T-cell (primary cell): ENCODE results near the gene PIK3R2. TPM values are rescaled to one million over a fixed set of nuclear protein-coding genes. Genes with fewer than 3 reads are reported as not detected.

Experiments
- ATAC-seq, 4 experiments: fragments of 200-7000 bp in 3 of 4; fragments of 150-1000 bp in 1 of 4; cut with Tn5 transposase; replicated peaks in 1 of 4; 1 replicate in 3 of 4; 2 replicates in 1 of 4; pipeline ENCODE4 v1.10.0; 2021; ENCODE audit warnings: moderate library complexity in 3 of 4, mild to moderate bottlenecking in 2 of 4, moderate number of reproducible peaks in 1 of 4
- CTCF ChIA-PET, 2 donors: fragments of 300-600 bp; sonication (Branson Sonifier 250); formaldehyde crosslinking; loops; one replicate each; lab custom pipeline; 2022; ENCODE audit warnings: antibody characterized with exemption in 2 of 2; lab: Charles Lee
- POLR2A ChIA-PET, 2 donors: fragments of 300-600 bp; sonication (Branson Sonifier 250); formaldehyde crosslinking; loops; one replicate each; lab custom pipeline; 2022; ENCODE audit warnings: antibody characterized with exemption in 2 of 2; lab: Charles Lee
- DNase-seq, 35 experiments: peaks; one replicate each; pipeline versions ENCODE4 v3.0.0 to v3.0.0-alpha.2; 2013 to 2023
- H3K27ac ChIP-seq: one replicate; pipeline ENCODE4 v1.5.1; 2013; ENCODE audit warnings: low read length
- H3K27me3 ChIP-seq, 2 experiments: replicated peaks in 1 of 2; 1 replicate in 1 of 2; 2 replicates in 1 of 2; pipeline versions ENCODE4 v1.6.1 to v1.7.0; 2013; ENCODE audit warnings: low read length in 1 of 2, mixed read lengths in 1 of 2; ENCODE audit not compliant: control insufficient read depth in 2 of 2, insufficient read depth in 2 of 2; ENCODE audit errors: extremely low read depth in 1 of 2
- H3K36me3 ChIP-seq, 2 donors: 1 replicate in 1 of 2; 2 replicates in 1 of 2; pipeline versions ENCODE4 v1.6.1 to v1.7.0; 2013; ENCODE audit warnings: low read length in 1 of 2; ENCODE audit not compliant: control insufficient read depth in 2 of 2, insufficient read depth in 1 of 2; ENCODE audit errors: extremely low read depth in 1 of 2
- H3K4me1 ChIP-seq, 2 experiments: 1 replicate in 1 of 2; 2 replicates in 1 of 2; pipeline versions ENCODE4 v1.6.1 to v1.7.0; 2013; ENCODE audit warnings: low read length in 2 of 2, mixed read lengths in 1 of 2; ENCODE audit not compliant: insufficient read depth in 2 of 2, control insufficient read depth in 1 of 2; ENCODE audit errors: extremely low read depth in 1 of 2
- H3K4me3 ChIP-seq, 2 donors: 1 replicate in 1 of 2; 2 replicates in 1 of 2; pipeline versions ENCODE4 v1.5.1 to v1.7.0; 2013; ENCODE audit warnings: mild to moderate bottlenecking in 2 of 2, low read length in 1 of 2, moderate library complexity in 1 of 2; ENCODE audit not compliant: control insufficient read depth in 1 of 2; ENCODE audit errors: extremely low read depth in 1 of 2
- H3K9me3 ChIP-seq: 2 replicates; pipeline ENCODE4 v1.7.0; 2013
- H3K27ac Mint-ChIP-seq, 2 donors: one replicate each; pipeline ENCODE4 v1.8.0; 2020 to 2021; ENCODE audit warnings: mild to moderate bottlenecking in 2 of 2, mixed read lengths in 2 of 2
- H3K27me3 Mint-ChIP-seq, 2 donors: one replicate each; pipeline ENCODE4 v1.8.0; 2021 to 2022; ENCODE audit warnings: mixed read lengths in 2 of 2
- H3K36me3 Mint-ChIP-seq: one replicate; pipeline ENCODE4 v1.8.0; 2021; ENCODE audit warnings: mixed read lengths
- H3K4me1 Mint-ChIP-seq, 3 donors: one replicate each; pipeline ENCODE4 v1.8.0; 2020 to 2022; ENCODE audit warnings: mixed read lengths in 3 of 3, mild to moderate bottlenecking in 1 of 3
- H3K4me3 Mint-ChIP-seq, 3 donors: one replicate each; pipeline ENCODE4 v1.8.0; 2020 to 2022; ENCODE audit warnings: mild to moderate bottlenecking in 3 of 3, mixed read lengths in 3 of 3, moderate library complexity in 3 of 3
- H3K9me3 Mint-ChIP-seq, 3 donors: one replicate each; pipeline ENCODE4 v1.8.0; 2020 to 2022; ENCODE audit warnings: mixed read lengths in 3 of 3
- WGBS: methylation state at CpG from one replicate; pipeline ENCODE4 v1.1.5; 2013; ENCODE audit warnings: missing lambda C conversion rate; ENCODE audit not compliant: insufficient coverage; 5-methylcytosine and 5-hydroxymethylcytosine counted together
- total RNA-seq, 35 experiments: library from RNA in 6 of 35; stranded (reverse) in 6 of 35; fragments of 120-200 nt in 1 of 35; gene quantifications; one replicate each; pipeline versions ENCODE4 v1.2.1 to v1.2.4 and lab custom pipeline; 2013 to 2026

The PIK3R2 gene
- total RNA-seq, 5 donors from 2014 or later (not counting 1 experiment from before 2014, with no cell fraction given) = 11.8 to 25.5 (median 17.6) TPM

- no peaks in the 10 kb centered on the region for H3K27me3 Mint-ChIP-seq
- H3K4me3 ChIP-seq = no peak overlapping the region
- no peaks in the 10 kb centered on the region for H3K27me3 ChIP-seq
- H3K36me3 ChIP-seq = peaks cover 23 to 41% of the 10 kb centered on the region in 2 donors
- ATAC-seq (no peak), DNase-seq (no peak)
- peak overlapping the region; percentile 97 for H3K27ac Mint-ChIP-seq
- H3K4me3 Mint-ChIP-seq = peak overlapping the region; percentile 83 to 90 (median 83)
- WGBS = 16% methylated on average over 1 of the region's 1 CpG
- H3K9me3 ChIP-seq = no peaks in the 10 kb centered on the region
- peaks cover 28 to 42% (median 37%) of the 10 kb centered on the region in 3 donors for H3K4me1 Mint-ChIP-seq
- peaks cover 11 to 55% of the 10 kb centered on the region in 2 experiments for H3K4me1 ChIP-seq
- ChIA-PET CTCF (interaction anchor here in 1 of 2 donors (0.8 to 1.0 kb wide), 2 partner anchors 29 to 111 kb away, joined by 3 read pairs; no protein-coding TSS in a partner anchor), POLR2A (no interaction called here)
- peaks cover 14% of the 10 kb centered on the region for H3K36me3 Mint-ChIP-seq
- no peaks in the 10 kb centered on the region for H3K9me3 Mint-ChIP-seq
- peak overlapping the region; percentile 81 for H3K27ac ChIP-seq
Observed at GRCh38 chr19:18120127-18120526, 32.8 kb upstream of the PIK3R2 start.

DNA sequence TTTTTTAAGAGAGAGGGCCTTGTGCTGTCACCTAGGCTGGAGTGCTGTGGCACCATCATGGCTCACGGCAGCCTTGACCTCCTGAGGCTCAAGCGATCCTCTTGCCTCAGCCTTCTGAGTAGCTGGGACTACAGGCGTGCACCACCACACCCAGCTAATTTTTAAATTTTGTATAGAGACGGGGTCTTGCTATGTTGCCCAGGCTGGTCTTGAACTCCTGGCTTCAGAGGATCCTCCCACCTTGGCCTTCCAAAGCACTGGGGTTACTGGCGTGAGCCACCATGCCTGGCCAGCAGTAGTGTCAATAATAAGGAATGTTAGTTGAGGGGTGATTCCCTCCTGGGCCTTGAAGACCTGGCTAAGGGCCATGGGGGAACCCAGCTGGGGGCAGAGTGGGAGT lies 31.8 kb upstream of the PIK3R2 start:
- Histone ChIP-seq H3K27me3 (no peaks in the 10 kb centered on the region), H3K9me3 (no peaks in the 10 kb centered on the region), H3K36me3 (peaks cover 31 to 44% of the 10 kb centered on the region in 2 donors), H3K4me3 (no peak overlapping the region), H3K27ac (peak overlapping the region; percentile 81), H3K4me1 (peaks cover 11 to 52% of the 10 kb centered on the region in 2 experiments)
- Mint-ChIP-seq H3K9me3 (no peaks in the 10 kb centered on the region), H3K36me3 (peaks cover 15% of the 10 kb centered on the region), H3K4me1 (peaks cover 28 to 41% (median 30%) of the 10 kb centered on the region in 3 donors), H3K27ac (peak overlapping the region; percentile 97), H3K4me3 (no peak overlapping the region), H3K27me3 (no peaks in the 10 kb centered on the region)
- WGBS = 100% methylated on average over 1 of the region's 5 CpGs
- ChIA-PET POLR2A (no interaction called here), CTCF (interaction anchor here in 1 of 2 donors (0.8 kb wide), 1 partner anchor 112 kb away, joined by 3 read pairs; no protein-coding TSS in a partner anchor)
- no peak for ATAC-seq
- no peak for DNase-seq

GRCh38 chr19:18122424-18122823 lies 30.5 kb upstream of the PIK3R2 start:
- no peaks in the 10 kb centered on the region for H3K9me3 Mint-ChIP-seq
- DNase-seq (no peak), ATAC-seq (no peak)
- Histone ChIP-seq H3K27ac (no peak overlapping the region), H3K4me1 (peaks cover 11 to 45% of the 10 kb centered on the region in 2 experiments), H3K36me3 (peaks cover 31 to 48% of the 10 kb centered on the region in 2 donors), H3K4me3 (no peak overlapping the region), H3K27me3 (no peaks in the 10 kb centered on the region), H3K9me3 (no peaks in the 10 kb centered on the region)
- WGBS = 80% methylated on average over 1 of the region's 7 CpGs
- ChIA-PET CTCF (interaction anchor here (0.6 to 0.7 kb wide), 2 partner anchors 29 to 30 kb away, joined by 3 read pairs; no protein-coding TSS in a partner anchor), POLR2A (no interaction called here)
- H3K27ac Mint-ChIP-seq = peak overlapping the region; percentile 69
- H3K27me3 Mint-ChIP-seq = no peaks in the 10 kb centered on the region
- H3K4me1 Mint-ChIP-seq = peaks cover 23 to 35% (median 23%) of the 10 kb centered on the region in 3 donors
- peaks cover 17% of the 10 kb centered on the region for H3K36me3 Mint-ChIP-seq
- no peak overlapping the region for H3K4me3 Mint-ChIP-seq

DNA sequence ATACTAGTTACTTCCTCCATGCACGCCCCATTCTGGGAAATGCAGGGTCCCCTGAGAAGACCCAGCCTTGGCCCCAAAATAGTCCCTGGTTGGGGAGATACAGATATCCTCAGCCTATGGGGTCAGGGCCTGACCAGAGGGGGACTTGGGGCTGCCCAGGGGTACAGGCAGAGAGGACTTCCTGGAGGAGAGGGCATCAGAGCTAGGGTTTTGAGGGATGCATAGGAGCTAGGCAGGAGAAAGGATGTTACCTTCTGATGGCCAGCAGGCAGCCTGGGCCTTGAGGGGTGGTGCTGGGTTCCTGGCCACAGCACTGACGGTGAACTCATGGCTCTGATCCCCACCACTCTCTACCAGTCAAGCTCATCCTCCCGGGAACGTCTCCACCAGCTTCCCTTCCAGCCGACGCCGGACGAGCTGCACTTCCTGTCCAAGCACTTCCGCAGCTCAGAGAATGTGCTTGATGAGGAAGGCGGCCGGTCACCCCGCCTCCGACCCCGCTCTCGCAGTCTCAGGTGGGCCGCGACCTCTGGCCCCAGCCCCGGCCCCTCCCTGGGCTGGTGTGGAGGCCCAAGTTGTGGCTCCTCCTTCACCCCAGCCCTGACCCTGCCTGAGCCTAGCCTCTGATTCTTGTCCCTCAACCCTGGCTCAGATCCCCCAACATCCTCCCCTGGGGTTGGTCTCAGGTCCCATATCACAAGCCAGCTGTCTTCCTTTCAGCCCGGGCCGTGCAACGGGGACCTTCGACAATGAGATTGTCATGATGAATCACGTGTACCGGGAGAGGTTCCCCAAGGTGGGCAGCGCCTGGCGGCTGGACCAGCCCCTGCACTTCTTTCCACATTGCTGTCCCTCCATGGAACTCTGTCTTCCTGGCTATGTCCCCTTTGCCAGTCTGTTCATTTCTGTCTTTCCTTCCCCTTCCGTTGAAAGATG lies 29.8 kb upstream of the PIK3R2 start:
- ChIA-PET CTCF (interaction anchor here (0.6 to 0.7 kb wide), 2 partner anchors 28 to 29 kb away, joined by 3 read pairs; no protein-coding TSS in a partner anchor), POLR2A (interaction anchor here in 1 of 2 donors (0.6 kb wide), 1 partner anchor 19 kb away, joined by 3 read pairs; no protein-coding TSS in a partner anchor)
- peaks cover 31 to 53% of the 10 kb centered on the region in 2 donors for H3K36me3 ChIP-seq
- peak overlapping the region; percentile 69 for H3K27ac Mint-ChIP-seq
- H3K36me3 Mint-ChIP-seq = peaks cover 17% of the 10 kb centered on the region
- no peaks in the 10 kb centered on the region for H3K27me3 Mint-ChIP-seq
- H3K27ac ChIP-seq = no peak overlapping the region
- no peaks in the 10 kb centered on the region for H3K9me3 Mint-ChIP-seq
- no peak overlapping the region for H3K4me3 Mint-ChIP-seq
- H3K9me3 ChIP-seq = no peaks in the 10 kb centered on the region
- peaks cover 11 to 48% of the 10 kb centered on the region in 2 experiments for H3K4me1 ChIP-seq
- 94% methylated on average over 26 of the region's 27 CpGs for whole genome bisulfite sequencing
- no peak for DNase-seq
- no peak overlapping the region for H3K4me3 ChIP-seq
- no peaks in the 10 kb centered on the region for H3K27me3 ChIP-seq
- ATAC-seq = no peak
- peaks cover 21 to 34% (median 21%) of the 10 kb centered on the region in 3 donors for H3K4me1 Mint-ChIP-seq

DNA sequence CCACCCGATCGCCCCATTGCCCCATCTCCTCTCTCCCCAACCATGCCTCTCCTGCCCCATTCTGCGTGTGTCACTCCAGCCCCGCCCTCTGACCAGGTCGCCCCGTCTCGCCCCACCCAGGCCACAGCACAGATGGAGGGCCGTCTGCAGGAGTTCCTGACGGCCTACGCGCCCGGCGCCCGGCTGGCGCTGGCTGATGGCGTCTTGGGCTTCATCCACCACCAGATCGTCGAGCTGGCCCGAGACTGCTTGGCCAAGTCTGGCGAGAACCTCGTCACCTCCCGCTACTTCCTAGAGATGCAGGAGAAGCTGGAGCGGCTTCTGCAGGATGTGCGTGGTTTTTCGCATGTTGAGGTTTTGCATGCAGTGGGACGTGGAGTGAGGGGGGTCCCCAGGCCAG lies 29.1 kb upstream of the PIK3R2 start:
- Histone ChIP-seq H3K4me3 (no peak overlapping the region), H3K4me1 (peaks cover 7 to 48% of the 10 kb centered on the region in 2 experiments), H3K27ac (no peak overlapping the region), H3K9me3 (no peaks in the 10 kb centered on the region), H3K36me3 (peaks cover 31 to 60% of the 10 kb centered on the region in 2 donors), H3K27me3 (no peaks in the 10 kb centered on the region)
- H3K36me3 Mint-ChIP-seq = peaks cover 20% of the 10 kb centered on the region
- no peak for ATAC-seq
- no peak overlapping the region for H3K4me3 Mint-ChIP-seq
- H3K4me1 Mint-ChIP-seq = peaks cover 15 to 31% (median 19%) of the 10 kb centered on the region in 3 donors
- 96% methylated on average over 24 of the region's 26 CpGs for WGBS
- H3K27ac Mint-ChIP-seq = no peak overlapping the region
- ChIA-PET POLR2A (no interaction called here), CTCF (no interaction called here)
- no peaks in the 10 kb centered on the region for H3K9me3 Mint-ChIP-seq
- DNase-seq = no peak
- no peaks in the 10 kb centered on the region for H3K27me3 Mint-ChIP-seq

GRCh38 chr19:18126097-18126496 lies 26.9 kb upstream of the PIK3R2 start:
- POLR2A ChIA-PET = no interaction called here
- ATAC-seq (no peak), DNase-seq (no peak)
- Mint-ChIP-seq H3K4me1 (peaks cover 0 to 10% (median under 1%) of the 10 kb centered on the region in 3 donors), H3K36me3 (peaks cover 35% of the 10 kb centered on the region), H3K4me3 (no peak overlapping the region), H3K9me3 (no peaks in the 10 kb centered on the region), H3K27ac (peak overlapping the region in 1 of 2 donors; percentile 23), H3K27me3 (no peaks in the 10 kb centered on the region)
- Histone ChIP-seq H3K36me3 (peaks cover 41 to 80% of the 10 kb centered on the region in 2 donors), H3K27me3 (no peaks in the 10 kb centered on the region), H3K9me3 (no peaks in the 10 kb centered on the region), H3K4me3 (no peak overlapping the region), H3K27ac (no peak overlapping the region), H3K4me1 (peaks cover 0 to 30% of the 10 kb centered on the region in 2 experiments)
- 100% methylated on average over 1 of the region's 2 CpGs for WGBS
- CTCF ChIA-PET = interaction anchor here (0.6 kb wide), 2 partner anchors 32 to 127 kb away, joined by 3 read pairs; no protein-coding TSS in a partner anchor
